ENCODE results near the gene FAM221B. TPM values are rescaled to one million over a fixed set of nuclear protein-coding genes. Genes with fewer than 3 reads are reported as not detected.

FAM221B gene
- total and polyA plus RNA-seq, 2 experiments from 2014 or later, result 0.47 TPM; not detected in 1

DNA sequence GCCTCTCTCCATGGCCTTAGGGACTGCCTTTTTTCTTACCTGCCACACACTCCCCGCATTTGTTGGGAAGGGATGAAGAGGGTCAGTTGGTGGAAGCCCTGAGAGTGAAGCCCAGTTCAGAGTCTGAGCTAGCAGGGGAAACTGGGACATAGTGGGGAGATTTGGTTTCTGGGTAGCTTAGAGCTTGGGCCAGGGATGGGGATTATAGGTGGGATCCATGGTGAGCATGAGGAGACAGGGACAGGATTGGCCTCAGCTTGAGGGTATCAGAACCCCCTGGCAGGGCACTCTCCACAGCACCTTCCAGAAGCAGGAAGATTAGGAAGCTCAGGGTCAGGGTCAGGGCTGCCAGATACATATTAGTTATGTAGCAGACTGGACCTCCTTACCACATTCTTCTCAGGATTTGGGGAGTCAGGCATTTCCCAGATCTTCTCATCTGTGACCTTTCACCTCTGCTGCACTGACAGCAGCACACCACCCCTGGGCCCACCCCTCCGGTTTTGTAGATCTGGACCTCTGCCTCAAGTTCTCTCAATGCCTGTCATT is 23.8 kb upstream of the FAM221B start (continued):
- TF ChIP-seq, protein P1, sequence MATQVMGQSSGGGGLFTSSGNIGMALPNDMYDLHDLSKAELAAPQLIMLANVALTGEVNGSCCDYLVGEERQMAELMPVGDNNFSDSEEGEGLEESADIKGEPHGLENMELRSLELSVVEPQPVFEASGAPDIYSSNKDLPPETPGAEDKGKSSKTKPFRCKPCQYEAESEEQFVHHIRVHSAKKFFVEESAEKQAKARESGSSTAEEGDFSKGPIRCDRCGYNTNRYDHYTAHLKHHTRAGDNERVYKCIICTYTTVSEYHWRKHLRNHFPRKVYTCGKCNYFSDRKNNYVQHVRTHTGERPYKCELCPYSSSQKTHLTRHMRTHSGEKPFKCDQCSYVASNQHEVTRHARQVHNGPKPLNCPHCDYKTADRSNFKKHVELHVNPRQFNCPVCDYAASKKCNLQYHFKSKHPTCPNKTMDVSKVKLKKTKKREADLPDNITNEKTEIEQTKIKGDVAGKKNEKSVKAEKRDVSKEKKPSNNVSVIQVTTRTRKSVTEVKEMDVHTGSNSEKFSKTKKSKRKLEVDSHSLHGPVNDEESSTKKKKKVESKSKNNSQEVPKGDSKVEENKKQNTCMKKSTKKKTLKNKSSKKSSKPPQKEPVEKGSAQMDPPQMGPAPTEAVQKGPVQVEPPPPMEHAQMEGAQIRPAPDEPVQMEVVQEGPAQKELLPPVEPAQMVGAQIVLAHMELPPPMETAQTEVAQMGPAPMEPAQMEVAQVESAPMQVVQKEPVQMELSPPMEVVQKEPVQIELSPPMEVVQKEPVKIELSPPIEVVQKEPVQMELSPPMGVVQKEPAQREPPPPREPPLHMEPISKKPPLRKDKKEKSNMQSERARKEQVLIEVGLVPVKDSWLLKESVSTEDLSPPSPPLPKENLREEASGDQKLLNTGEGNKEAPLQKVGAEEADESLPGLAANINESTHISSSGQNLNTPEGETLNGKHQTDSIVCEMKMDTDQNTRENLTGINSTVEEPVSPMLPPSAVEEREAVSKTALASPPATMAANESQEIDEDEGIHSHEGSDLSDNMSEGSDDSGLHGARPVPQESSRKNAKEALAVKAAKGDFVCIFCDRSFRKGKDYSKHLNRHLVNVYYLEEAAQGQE (IDR thresholded peaks at IDR 0.05; ENCODE audit: unreplicated experiment), result no peak
- no peak for TF ChIP-seq STAT1 (IDR thresholded peaks at IDR 0.05; ENCODE audit: unreplicated experiment)

DNA sequence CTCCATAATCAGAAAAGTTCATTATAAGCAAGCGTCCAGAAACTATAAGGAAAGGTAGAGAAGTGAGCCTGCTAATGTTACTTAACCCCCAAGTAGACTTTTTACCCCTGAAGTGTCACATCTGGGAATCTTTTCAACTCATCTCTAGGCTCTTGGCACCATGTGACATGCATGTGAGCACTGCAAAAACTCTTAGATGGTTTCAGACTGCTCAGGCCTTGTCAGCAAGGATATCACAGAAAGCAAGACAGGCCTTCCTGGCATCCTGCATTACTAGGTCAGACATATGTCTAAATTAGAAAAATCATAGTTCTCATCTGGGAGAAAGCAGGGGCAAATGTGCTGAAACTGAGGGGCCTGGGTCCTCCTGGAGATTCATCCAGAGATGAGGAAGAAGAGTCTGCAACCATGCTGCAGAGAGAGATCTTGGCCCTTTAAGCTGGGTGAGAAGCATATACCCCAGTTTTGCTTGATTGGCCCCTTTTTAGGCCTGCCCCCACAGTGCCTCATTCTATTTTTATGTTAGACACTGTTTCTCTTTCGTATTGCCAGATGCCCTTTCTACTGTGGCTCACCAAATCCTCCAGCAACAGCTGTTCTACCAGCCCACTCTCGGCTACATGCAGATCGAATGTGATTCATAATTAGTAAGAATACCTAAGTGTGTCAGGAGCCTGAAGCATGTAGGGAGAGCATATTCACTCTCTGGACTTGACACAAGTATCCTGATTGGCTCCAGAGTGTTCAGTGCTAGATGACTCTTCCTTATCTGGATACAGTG is 19.4 kb upstream of the FAM221B start:
- Histone ChIP-seq H3K27me3 (ENCODE audit: insufficient read depth) (peaks cover 10% of the 10 kb centered on the region; the same call in 1 of the 2 replicates), H3F3A (replicated peaks; ENCODE audit: low read depth) (no peaks in the 10 kb centered on the region; the same call in 1 of the 2 replicates), H2AFZ (no peak overlapping the region), H3K4me2 (no peak overlapping the region), H3K36me3 (ENCODE audit: insufficient read depth) (no peaks in the 10 kb centered on the region), H3K79me2 (replicated peaks; ENCODE audit: insufficient read depth) (no peaks in the 10 kb centered on the region), H3K4me3 (no peak overlapping the region), H3K4me1 (ENCODE audit: insufficient read depth) (peaks cover 31% of the 10 kb centered on the region), H4K20me1 (replicated peaks; ENCODE audit: insufficient read depth) (no peaks in the 10 kb centered on the region), H3K27ac (ENCODE audit: low read depth) (no peak overlapping the region), H3K9me2 (ENCODE audit: insufficient read depth) (no peaks in the 10 kb centered on the region)
- TF ChIP-seq POLR2AphosphoS5 (IDR thresholded peaks at IDR 0.05; ENCODE audit: low read depth) (no peak), EZH2phosphoT487 (IDR thresholded peaks at IDR 0.05; ENCODE audit: unreplicated experiment) (no peak), STAT1 (IDR thresholded peaks at IDR 0.05; ENCODE audit: unreplicated experiment) (no peak), ZNF331 (CRISPR knock-in tag; IDR thresholded peaks at IDR 0.05; ENCODE audit: low read depth) (no peak), ZNF114 (CRISPR knock-in tag; IDR thresholded peaks at IDR 0.05) (no peak)
- TF ChIP-seq, protein P2, sequence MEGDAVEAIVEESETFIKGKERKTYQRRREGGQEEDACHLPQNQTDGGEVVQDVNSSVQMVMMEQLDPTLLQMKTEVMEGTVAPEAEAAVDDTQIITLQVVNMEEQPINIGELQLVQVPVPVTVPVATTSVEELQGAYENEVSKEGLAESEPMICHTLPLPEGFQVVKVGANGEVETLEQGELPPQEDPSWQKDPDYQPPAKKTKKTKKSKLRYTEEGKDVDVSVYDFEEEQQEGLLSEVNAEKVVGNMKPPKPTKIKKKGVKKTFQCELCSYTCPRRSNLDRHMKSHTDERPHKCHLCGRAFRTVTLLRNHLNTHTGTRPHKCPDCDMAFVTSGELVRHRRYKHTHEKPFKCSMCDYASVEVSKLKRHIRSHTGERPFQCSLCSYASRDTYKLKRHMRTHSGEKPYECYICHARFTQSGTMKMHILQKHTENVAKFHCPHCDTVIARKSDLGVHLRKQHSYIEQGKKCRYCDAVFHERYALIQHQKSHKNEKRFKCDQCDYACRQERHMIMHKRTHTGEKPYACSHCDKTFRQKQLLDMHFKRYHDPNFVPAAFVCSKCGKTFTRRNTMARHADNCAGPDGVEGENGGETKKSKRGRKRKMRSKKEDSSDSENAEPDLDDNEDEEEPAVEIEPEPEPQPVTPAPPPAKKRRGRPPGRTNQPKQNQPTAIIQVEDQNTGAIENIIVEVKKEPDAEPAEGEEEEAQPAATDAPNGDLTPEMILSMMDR (conservative IDR thresholded peaks at IDR 0.05; ENCODE audit: low read depth in 2 of 2), result no peak
- TF ChIP-seq, protein P3, sequence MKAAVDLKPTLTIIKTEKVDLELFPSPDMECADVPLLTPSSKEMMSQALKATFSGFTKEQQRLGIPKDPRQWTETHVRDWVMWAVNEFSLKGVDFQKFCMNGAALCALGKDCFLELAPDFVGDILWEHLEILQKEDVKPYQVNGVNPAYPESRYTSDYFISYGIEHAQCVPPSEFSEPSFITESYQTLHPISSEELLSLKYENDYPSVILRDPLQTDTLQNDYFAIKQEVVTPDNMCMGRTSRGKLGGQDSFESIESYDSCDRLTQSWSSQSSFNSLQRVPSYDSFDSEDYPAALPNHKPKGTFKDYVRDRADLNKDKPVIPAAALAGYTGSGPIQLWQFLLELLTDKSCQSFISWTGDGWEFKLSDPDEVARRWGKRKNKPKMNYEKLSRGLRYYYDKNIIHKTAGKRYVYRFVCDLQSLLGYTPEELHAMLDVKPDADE (IDR thresholded peaks at IDR 0.05), result no peak
- Mint-ChIP-seq H3K27ac (no peak overlapping the region), H3K36me3 (ENCODE audit: low read depth) (peaks cover 3% of the 10 kb centered on the region; the same call in 2 of the 3 replicates), H3K4me3 (no peak overlapping the region), H3K9me3 (no peaks in the 10 kb centered on the region), H3K27me3 (ENCODE audit: insufficient read depth, low read depth, poor library complexity) (peaks cover 10% of the 10 kb centered on the region), H3K4me1 (peaks cover 28% of the 10 kb centered on the region)
- no peak for DNase-seq (ENCODE audit: low spot score)
- ATAC-seq, result no peak

Measured in GM23338 (cell line).